B cell (primary cell): Measurements from ENCODE around the gene BRI3.

Experiments
- CTCF ChIP-seq: fragments of 200-600 bp; IDR thresholded peaks from one replicate; pipeline ENCODE4 v1.8.0; 2022; ENCODE audit warnings: antibody characterized with exemption, mild to moderate bottlenecking
- EZH2 ChIP-seq: IDR thresholded peaks from 2 replicates; pipeline ENCODE4 v1.6.1; 2012; ENCODE audit warnings: borderline replicate concordance, low read depth, mild to moderate bottlenecking, moderate library complexity, low read length; ENCODE audit not compliant: insufficient read depth, poor library complexity, severe bottlenecking

GRCh38 chr7:98335411-98335977 lies 54.0 kb downstream of the BRI3 start:
- no peak for TF ChIP-seq CTCF
- TF ChIP-seq EZH2: no peak
